ENCODE measurements around the gene TMEM223. TPM values are rescaled to one million over a fixed set of nuclear protein-coding genes. Genes with fewer than 3 reads are reported as not detected.

Gene TMEM223
- total and polyA plus RNA-seq, 5 experiments from 2014 or later: 15.0 to 57.8 (median 39.1) TPM

DNA sequence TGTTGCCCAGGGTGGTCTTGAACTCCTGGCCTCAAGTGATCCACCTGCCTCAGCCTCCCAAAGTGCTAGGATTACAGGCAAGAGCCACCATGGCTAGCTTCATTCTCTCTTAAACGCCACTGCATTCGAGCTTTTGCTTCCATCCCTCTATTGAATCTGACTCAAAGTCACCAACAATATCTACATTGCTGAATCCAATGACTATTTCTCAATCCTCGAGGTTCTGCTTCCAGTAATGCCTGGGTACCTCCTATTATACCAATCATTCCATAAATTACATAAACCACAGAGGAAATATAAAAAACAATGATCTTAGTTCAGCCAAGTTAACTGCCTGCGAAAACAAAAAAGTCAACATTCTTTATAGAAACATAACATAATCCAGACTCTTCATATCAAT lies 25.3 kb upstream of the TMEM223 start:
- DNase-seq: no peak
- Mint-ChIP-seq H3K9me3 (no peaks in the 10 kb centered on the region), H3K4me3 (no peak overlapping the region), H3K4me1 (peaks cover 0 to 4% (median 0%) of the 10 kb centered on the region in 4 donors), H3K27me3 (no peaks in the 10 kb centered on the region), H3K27ac (peak overlapping the region in 2 of 10 donors; percentile 30 to 60), H3K36me3 (peaks cover 0 to 64% (median 6%) of the 10 kb centered on the region in 3 donors)
- POLR2A ChIA-PET: interaction anchor here (0.7 to 3.0 kb wide), 6 partner anchors 10 to 145 kb away, joined by 3 to 18 read pairs (median 4); partner anchors contain the start of genes LBHD1, NXF1, TMEM179B and UQCC3
- ATAC-seq: no peak

DNA sequence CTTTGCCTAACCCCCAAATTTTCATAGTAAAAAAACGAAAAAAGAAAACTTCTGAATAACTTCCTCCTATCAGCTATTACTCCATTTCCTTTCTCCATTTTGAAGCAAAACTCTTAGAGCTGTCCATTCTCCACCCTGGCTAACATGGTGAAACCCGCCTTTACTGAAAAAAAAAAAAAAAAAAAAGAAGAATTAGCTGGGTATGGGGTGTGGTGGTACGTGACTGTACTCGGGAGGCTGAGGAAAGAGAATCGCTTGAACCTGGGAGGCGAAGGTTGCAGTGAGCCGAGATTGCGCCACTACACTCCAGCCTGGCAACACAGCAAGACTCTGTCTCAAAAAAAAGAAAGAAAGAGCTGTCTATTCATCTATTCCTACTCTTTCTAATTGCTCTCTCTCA lies 24.8 kb upstream of the TMEM223 start:
- Mint-ChIP-seq H3K9me3 (no peaks in the 10 kb centered on the region), H3K36me3 (peaks cover 0 to 62% (median 6%) of the 10 kb centered on the region in 3 donors), H3K4me1 (peaks cover 0 to 4% (median 0%) of the 10 kb centered on the region in 4 donors), H3K4me3 (no peak overlapping the region), H3K27ac (peak overlapping the region in 3 of 10 donors; percentile 48 to 84 (median 60)), H3K27me3 (no peaks in the 10 kb centered on the region)
- POLR2A ChIA-PET: interaction anchor here (0.7 to 3.0 kb wide), 10 partner anchors 10 to 1083 kb away, joined by 3 to 18 read pairs (median 4); partner anchors contain the start of genes LBHD1, NXF1, STX5 and TEX54
- no peak for DNase-seq
- no peak for ATAC-seq

DNA sequence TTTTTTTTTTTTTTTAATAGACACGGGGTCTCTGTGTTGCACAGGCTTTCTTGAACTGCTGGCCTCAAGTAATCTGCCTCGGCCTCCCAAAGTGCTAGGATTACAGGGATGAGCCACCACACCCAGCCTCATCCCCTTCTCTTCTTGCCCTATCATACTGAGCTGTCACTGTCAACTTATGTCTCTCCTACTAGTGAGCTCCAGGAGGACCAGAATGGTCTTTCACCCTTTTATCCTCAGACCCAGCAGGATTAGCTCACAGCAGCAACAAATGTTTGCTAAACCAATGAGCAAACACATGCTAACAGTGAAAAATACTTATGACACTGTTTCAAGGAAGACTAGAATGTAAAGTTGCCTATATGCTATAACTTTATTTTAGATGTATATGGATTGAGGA lies 19.9 kb upstream of the TMEM223 start:
- no peak for ATAC-seq
- no peaks in the 10 kb centered on the region for H3K9me3 Mint-ChIP-seq
- H3K4me1 Mint-ChIP-seq: peaks cover 0 to 6% (median 1%) of the 10 kb centered on the region in 4 donors
- peak overlapping the region in 5 of 10 donors; percentile 29 to 60 (median 37) for H3K27ac Mint-ChIP-seq
- H3K36me3 Mint-ChIP-seq: peaks cover 0 to 22% (median 0%) of the 10 kb centered on the region in 3 donors
- H3K27me3 Mint-ChIP-seq: no peaks in the 10 kb centered on the region
- POLR2A ChIA-PET: interaction anchor here (0.7 to 1.0 kb wide), 7 partner anchors 14 to 1963 kb away, joined by 3 to 7 read pairs (median 5); no protein-coding TSS in a partner anchor
- DNase-seq: no peak
- H3K4me3 Mint-ChIP-seq: no peak overlapping the region

DNA sequence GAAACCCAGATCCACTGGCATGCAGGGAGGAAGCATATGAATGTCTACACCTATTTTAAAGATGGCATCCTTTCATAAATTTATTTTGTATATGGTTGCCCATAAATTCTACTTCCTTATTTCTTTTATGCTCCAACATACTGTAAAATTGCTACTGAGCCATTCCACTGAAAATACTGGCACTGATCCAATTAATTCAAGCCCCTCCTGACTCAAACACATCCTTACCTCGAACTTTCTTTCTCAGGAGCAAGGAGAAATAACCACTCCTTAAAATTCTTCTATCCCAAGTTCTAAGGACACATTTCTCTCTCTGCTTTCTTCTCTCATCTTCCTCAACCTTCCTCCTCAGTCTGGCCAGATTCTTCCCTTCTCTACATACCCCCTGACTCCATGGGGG lies 18.9 kb upstream of the TMEM223 start:
- DNase-seq: no peak
- POLR2A ChIA-PET: interaction anchor here (0.7 to 1.0 kb wide), 4 partner anchors 14 to 1964 kb away, joined by 4 to 5 read pairs (median 5); no protein-coding TSS in a partner anchor
- no peak overlapping the region for H3K4me3 Mint-ChIP-seq
- peaks cover 0 to 14% (median 0%) of the 10 kb centered on the region in 3 donors for H3K36me3 Mint-ChIP-seq
- peak overlapping the region in 6 of 10 donors; percentile 6 to 83 (median 41) for H3K27ac Mint-ChIP-seq
- H3K9me3 Mint-ChIP-seq: no peaks in the 10 kb centered on the region
- ATAC-seq: no peak
- no peaks in the 10 kb centered on the region for H3K27me3 Mint-ChIP-seq
- H3K4me1 Mint-ChIP-seq: peaks cover 1 to 14% (median 6%) of the 10 kb centered on the region in 4 donors

DNA sequence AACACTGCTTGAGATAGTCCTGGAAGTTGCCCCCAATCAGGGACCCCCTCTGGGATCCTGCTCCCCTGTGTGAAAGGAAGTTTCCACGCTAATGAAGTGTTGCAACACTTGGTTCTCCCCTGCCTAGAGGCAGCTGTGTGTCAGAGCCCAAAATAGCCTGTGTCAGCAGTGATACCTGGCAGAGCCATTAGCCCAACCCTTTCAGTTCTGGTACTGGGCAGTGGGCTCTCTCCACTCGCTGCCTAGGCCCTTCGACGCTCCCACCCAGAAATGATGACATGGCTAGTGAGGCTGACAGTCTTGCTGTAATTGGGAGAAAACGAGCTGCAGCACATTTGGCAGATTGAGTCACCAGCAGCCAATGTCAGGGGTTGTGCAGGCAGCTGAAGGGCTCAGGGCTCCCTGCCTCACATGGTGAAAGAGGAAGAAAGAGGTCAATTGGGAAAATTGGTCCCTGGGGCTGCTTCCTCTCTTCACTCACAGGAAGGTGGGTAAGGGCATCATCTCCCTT lies 14.9 kb upstream of the TMEM223 start:
- Mint-ChIP-seq H3K4me1 (peaks cover 12 to 40% (median 28%) of the 10 kb centered on the region in 4 donors), H3K36me3 (peaks cover 0 to 24% (median 4%) of the 10 kb centered on the region in 3 donors), H3K4me3 (peak overlapping the region in 6 of 10 donors; percentile 94 to 100 (median 100)), H3K27me3 (no peaks in the 10 kb centered on the region), H3K9me3 (no peaks in the 10 kb centered on the region), H3K27ac (peak overlapping the region in 7 of 10 donors; percentile 41 to 100 (median 97))
- ATAC-seq (no peak), DNase-seq (no peak)
- POLR2A ChIA-PET: interaction anchor here (0.9 to 5.3 kb wide), 16 partner anchors 9 to 127 kb away, joined by 3 to 48 read pairs (median 10); partner anchors contain the start of genes BSCL2, GNG3, HNRNPUL2 and POLR2G

DNA sequence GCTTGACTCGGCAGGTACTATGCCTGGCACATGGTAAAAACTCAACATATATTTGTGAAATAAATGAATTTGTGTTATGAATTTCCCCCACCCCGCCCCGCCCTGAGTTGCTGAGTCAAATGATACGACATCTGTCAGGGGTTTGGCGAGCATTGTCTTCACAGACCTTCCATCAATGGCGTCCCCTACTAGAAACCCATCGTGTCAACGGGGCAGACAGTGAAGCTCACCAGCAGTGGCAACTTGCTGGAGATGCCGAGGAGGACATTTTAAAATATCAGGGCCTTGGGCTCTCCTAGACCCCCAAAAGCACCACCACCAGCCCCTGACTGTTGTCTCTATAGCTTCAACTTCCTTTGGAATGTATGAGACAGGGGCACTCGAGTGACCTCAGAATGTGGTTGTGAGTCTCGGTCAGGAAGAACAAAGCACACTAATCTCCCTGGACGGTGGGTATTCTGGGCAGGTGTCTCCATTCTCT lies 14.2 kb upstream of the TMEM223 start:
- Mint-ChIP-seq H3K4me1 (peaks cover 11 to 40% (median 29%) of the 10 kb centered on the region in 4 donors), H3K36me3 (peaks cover 0 to 30% (median 6%) of the 10 kb centered on the region in 3 donors), H3K4me3 (peak overlapping the region; percentile 93 to 100 (median 99)), H3K27ac (peak overlapping the region; percentile 94 to 100 (median 98)), H3K27me3 (no peaks in the 10 kb centered on the region), H3K9me3 (no peaks in the 10 kb centered on the region)
- POLR2A ChIA-PET: interaction anchor here (0.5 to 5.3 kb wide), 23 partner anchors 10 to 205 kb away, joined by 3 to 48 read pairs (median 4); partner anchors contain the start of genes BSCL2, C11orf98, CSKMT and GNG3
- DNase-seq (peak in 1 of 10 donors; percentile 7), ATAC-seq (peak; percentile 7 to 8)

DNA sequence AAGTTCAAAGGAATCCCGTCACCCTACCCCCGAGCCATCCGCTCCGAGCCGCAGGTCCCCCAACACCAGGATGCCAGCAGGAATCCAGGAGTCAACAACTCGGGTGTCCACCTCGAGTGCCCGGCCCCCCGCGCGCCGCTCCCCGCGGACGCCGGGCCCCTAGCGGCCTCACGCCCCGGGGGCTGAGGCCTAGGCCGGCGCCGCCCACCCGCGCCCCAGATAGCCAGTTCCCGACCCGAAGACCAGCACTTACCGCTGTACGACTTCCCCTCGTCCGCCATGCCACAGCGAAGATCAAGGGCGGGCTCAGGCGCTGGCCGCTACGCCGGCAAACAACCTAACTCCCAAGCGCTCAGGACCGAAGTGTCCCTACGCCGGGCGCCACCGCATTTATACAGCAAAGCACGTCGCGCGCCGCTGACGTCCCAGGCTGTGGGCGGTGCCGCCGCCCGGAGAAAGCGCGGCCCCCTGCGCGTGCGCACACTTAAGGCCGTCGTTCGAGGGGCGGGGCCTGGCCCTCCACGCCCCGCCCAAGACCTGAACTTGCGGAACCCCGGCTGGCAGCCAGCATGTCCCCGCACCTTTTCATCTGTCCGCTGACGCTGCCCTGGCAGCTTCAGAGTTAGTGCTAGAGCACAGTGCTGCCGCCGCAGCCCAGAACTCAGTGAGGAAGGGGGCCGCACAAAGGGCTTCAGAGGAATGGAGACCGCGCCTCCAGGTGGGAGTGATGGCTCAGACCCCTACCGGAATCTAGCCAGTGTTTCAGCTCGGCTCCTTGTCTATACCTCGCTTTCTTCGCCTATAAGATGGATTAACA lies 13.5 kb upstream of the TMEM223 start, which contains the start of gene NXF1:
NXF1 (minus strand) TSS at position 365 of the 817 bp plus-strand sequence; CDS start at position 281, 84 bp downstream.
- DNase-seq (peak; percentile 90 to 98 (median 97)), ATAC-seq (peak; percentile 85 to 86)
- H3K4me3 Mint-ChIP-seq: peak within 1 kb of the TSS; percentile 93 to 100 (median 99)
- H3K9me3 Mint-ChIP-seq: no peaks in the 10 kb centered on the region
- H3K27me3 Mint-ChIP-seq: no peaks in the 10 kb centered on the region
- POLR2A ChIA-PET: interaction anchor here (0.5 to 5.3 kb wide), 27 partner anchors 10 to 204 kb away, joined by 3 to 48 read pairs (median 5); partner anchors contain the start of genes BSCL2, C11orf98, CSKMT and GNG3
- H3K27ac Mint-ChIP-seq: peak within 1 kb of the TSS; percentile 94 to 100 (median 98)
- peaks cover 0 to 34% (median 6%) of the 10 kb centered on the region in 3 donors for H3K36me3 Mint-ChIP-seq
- peaks cover 11 to 40% (median 29%) of the 10 kb centered on the region in 4 donors for H3K4me1 Mint-ChIP-seq

DNA sequence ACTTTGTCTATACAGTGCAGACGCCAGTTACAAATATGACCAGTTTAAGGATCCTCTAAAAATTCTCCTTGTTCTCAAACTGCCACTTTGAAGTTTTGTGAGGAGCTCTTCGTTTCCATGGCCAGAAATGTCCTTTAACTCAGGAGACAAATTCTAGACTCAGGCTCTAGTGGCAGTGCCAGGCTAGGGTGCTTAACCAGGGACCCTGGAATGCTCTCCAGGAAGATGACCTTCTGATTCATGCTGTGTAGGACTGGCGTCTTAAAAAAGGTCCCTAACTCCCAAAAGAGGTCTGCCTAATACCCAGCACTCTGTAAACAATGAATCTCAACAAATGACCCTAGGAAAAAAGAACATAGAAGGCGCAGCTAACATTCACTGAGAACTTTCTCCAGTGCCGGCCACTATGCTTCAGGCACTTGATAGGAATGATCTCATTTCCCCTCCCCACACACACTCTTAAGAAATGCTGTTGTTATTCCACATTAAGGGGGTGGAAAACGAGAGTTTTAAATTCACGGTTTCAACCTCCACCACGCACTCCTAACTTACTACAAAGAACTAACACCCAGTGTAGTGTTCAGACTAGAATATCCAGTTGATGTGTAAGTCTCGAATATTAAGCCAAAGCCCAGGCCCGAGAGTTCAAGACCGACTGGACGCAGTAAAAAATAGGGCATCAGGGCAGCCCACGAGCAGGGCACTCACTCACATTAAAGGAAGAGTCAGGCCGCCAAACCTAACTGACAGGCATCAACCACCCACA lies 12.7 kb upstream of the TMEM223 start:
- ATAC-seq (peak in 1 of 2 donors; percentile 0), DNase-seq (no peak)
- Mint-ChIP-seq H3K27me3 (no peaks in the 10 kb centered on the region), H3K27ac (peak overlapping the region; percentile 93 to 100 (median 96)), H3K36me3 (peaks cover 0 to 42% (median 6%) of the 10 kb centered on the region in 3 donors), H3K4me3 (peak overlapping the region; percentile 93 to 100 (median 99)), H3K9me3 (no peaks in the 10 kb centered on the region), H3K4me1 (peaks cover 14 to 40% (median 29%) of the 10 kb centered on the region in 4 donors)
- POLR2A ChIA-PET: interaction anchor here (0.7 to 5.3 kb wide), 14 partner anchors 9 to 133 kb away, joined by 3 to 48 read pairs (median 4); partner anchors contain the start of genes SLC3A2, STX5, TAF6L and TEX54

DNA sequence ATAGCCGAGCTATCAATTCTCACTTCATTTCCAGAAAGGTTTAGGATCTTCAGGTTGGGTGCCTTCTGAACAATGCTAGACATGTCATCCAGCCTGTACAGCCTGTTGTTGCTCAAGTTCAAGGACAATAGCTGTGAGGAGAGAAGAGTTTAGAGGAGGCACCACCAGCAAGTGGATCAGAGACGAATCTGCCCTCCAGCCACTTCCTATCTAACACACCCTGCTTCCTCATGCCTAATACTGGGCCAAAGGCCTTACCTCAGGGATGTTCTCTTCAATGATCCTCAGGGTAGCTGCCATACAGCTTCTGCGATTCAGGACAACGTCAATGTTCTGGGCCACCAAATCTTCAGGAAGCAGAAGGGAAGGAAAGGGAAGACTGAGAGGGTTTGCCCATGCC lies 9.3 kb upstream of the TMEM223 start:
- peak overlapping the region in 1 of 10 donors; percentile 24 for H3K4me3 Mint-ChIP-seq

DNA sequence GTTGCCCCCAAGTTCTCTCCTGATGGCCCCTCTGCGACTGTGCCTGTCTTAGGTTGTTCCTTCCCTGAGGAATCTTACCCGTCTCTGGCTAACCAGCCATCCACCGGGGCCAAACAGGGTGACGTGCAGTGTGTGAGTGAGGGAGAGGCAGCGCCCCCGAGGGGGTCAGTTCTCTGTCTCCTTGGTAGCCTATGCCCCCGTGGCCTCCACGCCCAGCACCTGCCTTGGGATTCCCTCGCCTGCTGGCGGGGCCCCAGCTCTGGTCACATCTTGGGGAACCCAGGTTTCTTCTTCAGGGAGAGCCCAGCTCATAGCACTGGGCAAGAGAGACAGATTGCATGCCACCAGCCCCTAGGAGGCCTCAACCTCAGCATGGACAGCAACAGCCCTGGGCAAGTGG lies 7.7 kb upstream of the TMEM223 start:
- no peaks in the 10 kb centered on the region for H3K27me3 Mint-ChIP-seq

More for the DNA sequence above, 9.3 kb upstream of the TMEM223 start:
- H3K27ac Mint-ChIP-seq: peak overlapping the region in 1 of 10 donors; percentile 25
- no peaks in the 10 kb centered on the region for H3K9me3 Mint-ChIP-seq
- ATAC-seq (no peak), DNase-seq (no peak)
- peaks cover 18 to 30% (median 26%) of the 10 kb centered on the region in 4 donors for H3K4me1 Mint-ChIP-seq
- peaks cover 0 to 73% (median 18%) of the 10 kb centered on the region in 3 donors for H3K36me3 Mint-ChIP-seq
- POLR2A ChIA-PET: interaction anchor here (0.6 to 2.7 kb wide), 9 partner anchors 12 to 194 kb away, joined by 3 to 10 read pairs (median 4); partner anchors contain the start of genes SLC3A2, TEX54 and WDR74
- H3K27me3 Mint-ChIP-seq: no peaks in the 10 kb centered on the region

DNA sequence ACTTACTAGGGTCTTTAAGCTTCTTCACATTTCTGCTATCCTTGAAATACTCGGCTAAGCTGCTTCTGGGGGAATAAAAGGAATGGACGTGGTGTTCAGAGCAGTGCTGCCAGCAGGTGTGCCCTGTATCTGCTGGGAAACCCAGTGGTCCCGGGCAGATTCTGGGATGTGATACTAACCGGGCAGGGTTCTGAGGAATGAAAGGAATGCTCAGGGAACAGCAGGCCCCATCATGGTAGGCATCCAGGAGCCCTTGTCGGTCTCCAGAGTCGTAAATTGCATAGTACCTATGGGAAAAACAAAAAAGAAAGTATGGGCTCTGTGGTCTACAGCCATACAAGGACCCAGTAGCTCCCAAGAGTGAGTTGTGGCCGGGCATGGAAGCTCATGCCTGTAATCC lies 4.5 kb upstream of the TMEM223 start:
- peaks cover 0 to 86% (median 28%) of the 10 kb centered on the region in 3 donors for H3K36me3 Mint-ChIP-seq
- DNase-seq (no peak), ATAC-seq (no peak)
- H3K9me3 Mint-ChIP-seq: no peaks in the 10 kb centered on the region
- no peaks in the 10 kb centered on the region for H3K27me3 Mint-ChIP-seq
- no peak overlapping the region for H3K4me3 Mint-ChIP-seq
- POLR2A ChIA-PET: interaction anchor here (0.6 to 3.2 kb wide), 8 partner anchors 8 to 131 kb away, joined by 3 to 23 read pairs (median 8); partner anchors contain the start of genes C11orf98, CSKMT, NXF1 and TMEM179B
- peak overlapping the region in 1 of 10 donors; percentile 20 for H3K27ac Mint-ChIP-seq
- peaks cover 12 to 18% (median 16%) of the 10 kb centered on the region in 4 donors for H3K4me1 Mint-ChIP-seq

More for the DNA sequence above, 7.7 kb upstream of the TMEM223 start:
- ATAC-seq (no peak), DNase-seq (no peak)
- Mint-ChIP-seq H3K9me3 (no peaks in the 10 kb centered on the region), H3K36me3 (peaks cover 0 to 87% (median 28%) of the 10 kb centered on the region in 3 donors), H3K4me3 (no peak overlapping the region), H3K4me1 (peaks cover 14 to 23% (median 19%) of the 10 kb centered on the region in 4 donors), H3K27ac (peak overlapping the region in 3 of 10 donors; percentile 21 to 58 (median 22))
- POLR2A ChIA-PET: interaction anchor here (1.9 to 2.5 kb wide), 2 partner anchors 9 to 82 kb away, joined by 6 to 9 read pairs; partner anchors contain the start of gene SLC3A2

Measured in naive thymus-derived CD8-positive, alpha-beta T cell (primary cell).